GM21528 (cell line): ENCODE results near the gene HS3ST5.
"Not testable (repeated sequence)": the region's sequence is repeated elsewhere in the genome, so short reads cannot be mapped to it uniquely, and the experiment has no call there.

Source experiments
- ATAC-seq: cut with Tn5 transposase; IDR thresholded peaks from one replicate; pipeline ENCODE4 v1.9.1; 2021; ENCODE audit warnings: mild to moderate bottlenecking, moderate library complexity; ENCODE audit not compliant: unreplicated experiment, low FRiP score

Gene HS3ST5

GRCh38 chr6:114158838-114159694 is 183.8 kb downstream of the HS3ST5 start:
- no peak for ATAC-seq

GRCh38 chr6:114158411-114158810 is 184.4 kb downstream of the HS3ST5 start:
- ATAC-seq = no peak

- ATAC-seq = no peak
Observed at GRCh38 chr6:114157848-114158247, 185.0 kb downstream of the HS3ST5 start.

- ATAC-seq = no peak
Observed at GRCh38 chr6:114155763-114156162, 187.1 kb downstream of the HS3ST5 start.

GRCh38 chr6:114154812-114155211 is 188.0 kb downstream of the HS3ST5 start:
- no peak for ATAC-seq

- no peak for ATAC-seq
Observed at GRCh38 chr6:114153448-114153847, 189.4 kb downstream of the HS3ST5 start.

- ATAC-seq = no peak
Observed at GRCh38 chr6:114151064-114151690, 191.6 kb downstream of the HS3ST5 start.

- not testable (repeated sequence) for ATAC-seq
Observed at GRCh38 chr6:114149182-114149581, 193.6 kb downstream of the HS3ST5 start.

GRCh38 chr6:114144887-114145851 is 197.7 kb downstream of the HS3ST5 start:
- no peak for ATAC-seq

- ATAC-seq = no peak
Observed at GRCh38 chr6:114142258-114142657, 200.6 kb downstream of the HS3ST5 start.

- ATAC-seq = no peak
Observed at GRCh38 chr6:114140416-114140815, 202.4 kb downstream of the HS3ST5 start.

- no peak for ATAC-seq
Observed at GRCh38 chr6:114138577-114139248, 204.1 kb downstream of the HS3ST5 start.

GRCh38 chr6:114135363-114135971 is 207.4 kb downstream of the HS3ST5 start:
- no peak for ATAC-seq

GRCh38 chr6:114133816-114134215 is 209.0 kb downstream of the HS3ST5 start:
- ATAC-seq = no peak

- no peak for ATAC-seq
Observed at GRCh38 chr6:114131945-114132344, 210.9 kb downstream of the HS3ST5 start.

GRCh38 chr6:114125576-114125975 is 217.2 kb downstream of the HS3ST5 start:
- no peak for ATAC-seq

GRCh38 chr6:114121913-114122662 is 220.7 kb downstream of the HS3ST5 start:
- ATAC-seq = no peak

- no peak for ATAC-seq
Observed at GRCh38 chr6:114119056-114119455, 223.8 kb downstream of the HS3ST5 start.

GRCh38 chr6:114115652-114116051 is 227.2 kb downstream of the HS3ST5 start:
- no peak for ATAC-seq
